GM12878 (cell line): Measurements from ENCODE around the gene ADARB1. TPM values are rescaled to one million over a fixed set of nuclear protein-coding genes. Genes with fewer than 3 reads are reported as not detected.

Source experiments
- ATAC-seq: fragments of 200-7000 bp; cut with Tn5 transposase; 3 replicates; pipeline ENCODE4 v1.9.1; 2020; ENCODE audit warnings: mild to moderate bottlenecking, moderate library complexity
- BruUV-seq: library from RNA; stranded (reverse); fragments of 400-500 nt; replicated peaks from 2 replicates; lab custom pipeline; 2021; lab: Mats Ljungman, UMichigan
- CTCF ChIA-PET: fragments of 300-600 bp; sonication (Branson Sonifier 250); formaldehyde crosslinking; extraction: SDS; loops from one replicate; lab custom pipeline; 2021; ENCODE audit warnings: inconsistent platforms; lab: Yijun Ruan, JAX
- POLR2A ChIA-PET: fragments of 350-600 bp; formaldehyde crosslinking; extraction: SDS; loops from one replicate; lab custom pipeline; 2021; ENCODE audit warnings: inconsistent platforms; lab: Charles Lee
- RAD21 ChIA-PET: fragments of 300-600 bp; sonication (Branson Sonifier 250); formaldehyde crosslinking; loops from one replicate; lab custom pipeline; 2023; ENCODE audit warnings: antibody characterized with exemption; ENCODE audit not compliant: unreplicated experiment; lab: Charles Lee
- SMC1A ChIA-PET: fragments of 300-600 bp; sonication (Branson Sonifier 250); formaldehyde crosslinking; loops from one replicate; lab custom pipeline; 2023; ENCODE audit not compliant: unreplicated experiment, uncharacterized antibody; lab: Charles Lee
- DNase-seq: peaks from one replicate; pipeline ENCODE4 v3.0.0-alpha.2; 2011; ENCODE audit warnings: low read depth, low spot score
- FAIRE-seq: peaks from 3 replicates; lab custom pipeline; 2011; peaks lifted over from hg19 to GRCh38; lab: Jason Lieb, UNC
- H2AFZ ChIP-seq: 2 replicates; pipeline ENCODE4 v1.6.0; 2011; ENCODE audit warnings: low read depth, low read length, control low read depth; ENCODE audit not compliant: control insufficient read depth
- H3K27ac ChIP-seq: 2 replicates; pipeline ENCODE4 v1.5.1; 2011; ENCODE audit warnings: control low read depth; ENCODE audit not compliant: control insufficient read depth, insufficient read depth
- H3K27me3 ChIP-seq, 2 experiments: replicated peaks in 1 of 2; 2 replicates each; pipeline versions ENCODE4 v1.6.0 to v1.6.1; 2011; ENCODE audit warnings: low read length in 1 of 2; ENCODE audit not compliant: control insufficient read depth in 2 of 2, insufficient read depth in 2 of 2
- H3K36me3 ChIP-seq, 2 experiments: 2 replicates each; pipeline ENCODE4 v1.5.1; 2011; ENCODE audit warnings: low read length in 1 of 2; ENCODE audit not compliant: control insufficient read depth in 2 of 2, insufficient read depth in 2 of 2
- H3K4me1 ChIP-seq: 2 replicates; pipeline ENCODE4 v1.6.1; 2011; ENCODE audit warnings: mild to moderate bottlenecking, low read length, moderate library complexity, mixed read lengths; ENCODE audit not compliant: control insufficient read depth, insufficient read depth
- H3K4me2 ChIP-seq: 2 replicates; pipeline ENCODE4 v1.6.0; 2011; ENCODE audit warnings: control low read depth; ENCODE audit not compliant: control insufficient read depth, insufficient read depth
- H3K4me3 ChIP-seq: fragments of 200-600 bp; sonication (generic); 2 replicates; pipeline ENCODE4 v1.5.1; 2016
- H3K79me2 ChIP-seq: 2 replicates; pipeline ENCODE4 v1.6.0; 2011; ENCODE audit warnings: low read length; ENCODE audit not compliant: control insufficient read depth, insufficient read depth
- H3K9ac ChIP-seq: 2 replicates; pipeline ENCODE4 v1.8.0; 2011; ENCODE audit warnings: low read length, control low read depth, mixed read lengths; ENCODE audit not compliant: control insufficient read depth, insufficient read depth
- H3K9me3 ChIP-seq: replicated peaks from 3 replicates; pipeline ENCODE4 v1.5.1; 2011; ENCODE audit warnings: mild to moderate bottlenecking, low read length; ENCODE audit not compliant: control insufficient read depth, insufficient read depth
- H4K20me1 ChIP-seq: 2 replicates; pipeline ENCODE4 v1.6.0; 2011; ENCODE audit not compliant: control insufficient read depth, insufficient read depth
- ATF7 ChIP-seq: fragments of 450-650 bp; IDR thresholded peaks from 2 replicates; pipeline ENCODE4 v1.6.1; 2016; ENCODE audit warnings: low read depth, mild to moderate bottlenecking
- IKZF1 ChIP-seq: fragments of 450-650 bp; conservative IDR thresholded peaks from 2 replicates; pipeline ENCODE4 v1.6.1; 2017; ENCODE audit warnings: antibody characterized with exemption, mild to moderate bottlenecking
- JUNB ChIP-seq: IDR thresholded peaks from 2 replicates; pipeline ENCODE4 v1.6.1; 2016; ENCODE audit warnings: antibody characterized with exemption, mild to moderate bottlenecking
- MEF2A ChIP-seq: IDR thresholded peaks from 2 replicates; pipeline ENCODE4 v1.6.1; 2011; ENCODE audit warnings: low read depth, mild to moderate bottlenecking, low read length, moderate library complexity; ENCODE audit not compliant: insufficient read depth
- POLR2AphosphoS5 ChIP-seq: IDR thresholded peaks from 2 replicates; pipeline ENCODE4 v1.6.1; 2011; ENCODE audit warnings: mild to moderate bottlenecking, low read length, inconsistent platforms
- ZNF592 ChIP-seq: fragments of 450-650 bp; IDR thresholded peaks from 2 replicates; pipeline ENCODE4 v1.6.1; 2017; ENCODE audit warnings: mild to moderate bottlenecking, moderate library complexity
- WGBS: methylation state at CpG from one replicate; pipeline ENCODE4 v1.1.6; 2016; ENCODE audit warnings: low lambda C conversion rate; ENCODE audit not compliant: insufficient replicate concordance, insufficient coverage; ENCODE audit errors: missing lambda C conversion rate; 5-methylcytosine and 5-hydroxymethylcytosine counted together
- in situ Hi-C: fragments of 300-500 bp; cut with MboI; formaldehyde crosslinking; loops from 9 replicates; pipeline ENCODE4 v1.14.3; 2018; ENCODE audit warnings: mixed read lengths
- intact Hi-C: fragments of 100-400 bp; cut with micrococcal nuclease; formaldehyde crosslinking; loops from one replicate; pipeline ENCODE4 v1.14.2; 2022; ENCODE audit not compliant: unreplicated experiment
- polyA plus RNA-seq, 11 experiments: library from polyadenylated mRNA; depleted of rRNA in 4 of 11; unstranded in 6 of 11; stranded (reverse) in 5 of 11; fragments of >200 nt; fragmentation: Nextera tagmentation in 4 of 11; fragmentation: Illumina TruSeq in 1 of 11; extraction: Ambion mirVana in 4 of 11; extraction: Trizol in 1 of 11; gene quantifications; 1 replicate in 1 of 11; 2 replicates in 10 of 11; pipeline versions ENCODE4 v1.2.1 to v1.2.3, GENCODE V29; 2011 to 2016; ENCODE audit warnings: inconsistent platforms in 2 of 11, missing spikeins in 2 of 11, low read depth in 1 of 11
- total RNA-seq, 4 experiments: library from RNA; depleted of rRNA in 3 of 4; stranded (reverse); fragments of >200 nt in 3 of 4; fragmentation: Illumina TruSeq in 1 of 4; extraction: Trizol in 1 of 4; gene quantifications; 2 replicates each; pipeline versions ENCODE4 v1.2.1 to v1.2.3, GENCODE V29; 2013 to 2021

The ADARB1 gene
- total and polyA plus RNA-seq, 10 of the 15 experiments (the other 5 are each of a cell fraction or from before 2014, with no cell fraction given) = 5.7 to 61.7 (median 25.3) TPM

- ChIA-PET POLR2A (no interaction called here), RAD21 (no interaction called here)
- ATAC-seq = no peak
- H3K9me3 ChIP-seq = no peaks in the 10 kb centered on the region
- peaks cover 0 to 4% of the 10 kb centered on the region in 2 experiments; a peak in 2 of 4 replicates for H3K36me3 ChIP-seq
- no peaks in the 10 kb centered on the region for H4K20me1 ChIP-seq
- intact Hi-C loops (no loop called here), in situ Hi-C loops (no loop called here)
- H3K9ac ChIP-seq = no peak overlapping the region
- WGBS = 42% methylated on average over 9 of the region's 9 CpGs
- no peak overlapping the region for H3K27ac ChIP-seq
- peaks cover 7% of the 10 kb centered on the region for H3K4me1 ChIP-seq
- peaks cover 0 to 4% of the 10 kb centered on the region in 2 experiments; a peak in 1 of 4 replicates for H3K27me3 ChIP-seq
- H3K4me3 ChIP-seq = no peak overlapping the region
- H3K79me2 ChIP-seq = no peaks in the 10 kb centered on the region
- BruUV-seq = no TSS peak
- no peak overlapping the region for H2AFZ ChIP-seq
- no peak for TF ChIP-seq MEF2A
- TF ChIP-seq JUNB = no peak
- no peak for TF ChIP-seq POLR2AphosphoS5
- TF ChIP-seq ZNF592 = no peak
- TF ChIP-seq IKZF1 = no peak
- no peak for TF ChIP-seq ATF7
- TF ChIP-seq, all 136 proteins: peak for 0
- H3K4me2 ChIP-seq = no peak overlapping the region
- SMC1A ChIA-PET = no interaction called here
- FAIRE-seq (no peak), DNase-seq (no peak)
- CTCF ChIA-PET = no interaction called here
Observed at GRCh38 chr21:45202344-45202743, 128.0 kb downstream of the ADARB1 start.
